ENCODE results near the gene PTPRN2. TPM values are rescaled to one million over a fixed set of nuclear protein-coding genes. Genes with fewer than 3 reads are reported as not detected.
"Not testable (repeated sequence)": the region's sequence is repeated elsewhere in the genome, so short reads cannot be mapped to it uniquely, and the experiment has no call there.

Gene PTPRN2
- total RNA-seq, result 10 to 100 TPM; 30.3 to 40.7 TPM
- long read RNA-seq, partial matches to known transcripts, result 6 of 36 reads
- long read RNA-seq, other reads (novel, unspliced or antisense), result 30 of 36 reads

GRCh38 chr7:158587162-158588084 is at the start of gene PTPRN2:
Gene PTPRN2, minus strand, starts transcription at chr7:158587823.
- DNase-seq, result peak; percentile 42 to 74
- intact Hi-C loops (cut with DNase I, micrococcal nuclease), result no loop called here
- ATAC-seq, result peak; percentile 69

DNA sequence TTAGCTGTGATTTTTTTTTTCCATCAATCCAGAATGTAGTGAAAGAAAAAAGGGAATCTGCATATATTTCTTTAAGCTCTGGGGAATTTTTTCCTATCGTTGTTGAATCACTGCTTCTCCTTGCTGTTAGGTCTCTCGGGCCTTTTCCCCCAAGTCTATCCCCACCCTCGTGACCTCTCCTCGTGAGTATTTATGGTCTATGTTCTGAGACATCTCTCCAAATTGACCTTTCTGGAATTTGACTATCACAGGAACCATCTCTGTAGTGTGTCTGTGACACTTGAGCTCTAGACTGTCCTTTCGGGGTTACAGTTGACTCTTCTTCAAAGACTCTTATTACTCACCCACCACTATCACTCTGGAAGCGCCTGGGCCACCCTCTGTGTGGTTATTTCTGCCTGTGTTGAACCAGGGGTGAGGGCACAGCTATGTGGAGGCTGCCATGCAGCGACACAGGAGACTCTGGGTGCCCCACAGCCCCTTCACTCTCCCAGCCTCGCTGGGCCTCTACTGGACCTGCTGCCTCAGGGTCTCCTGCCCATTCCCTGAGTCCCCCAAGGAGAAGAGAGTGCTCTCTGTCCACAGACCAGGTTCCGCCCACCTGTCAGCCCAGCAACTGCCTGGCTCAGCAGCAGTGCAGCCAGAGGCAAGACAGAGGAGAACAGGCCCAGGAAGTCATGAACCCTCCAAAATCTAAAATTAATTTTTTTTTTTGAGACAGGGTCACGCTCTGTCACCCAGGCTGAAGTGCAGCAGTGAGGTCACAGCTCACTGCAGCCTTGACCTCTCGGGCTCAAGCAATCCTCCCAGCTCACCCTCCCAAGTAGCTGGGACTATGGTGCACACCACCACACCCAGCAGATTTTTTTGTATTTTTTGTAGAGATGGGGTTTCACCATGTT is 45.7 kb upstream of the PTPRN2 start:
- no peak for ATAC-seq
- no peak for DNase-seq
- intact Hi-C loops (cut with DNase I, micrococcal nuclease), result no loop called here

- intact Hi-C loops (cut with DNase I, micrococcal nuclease), result no loop called here
- no peak for DNase-seq
- ATAC-seq, result no peak
Measured at GRCh38 chr7:158631574-158632195, 44.1 kb upstream of the PTPRN2 start.

- intact Hi-C loops (cut with DNase I, micrococcal nuclease); ATAC-seq: not testable (repeated sequence)
Measured at GRCh38 chr7:158626289-158626688, 38.7 kb upstream of the PTPRN2 start.

DNA sequence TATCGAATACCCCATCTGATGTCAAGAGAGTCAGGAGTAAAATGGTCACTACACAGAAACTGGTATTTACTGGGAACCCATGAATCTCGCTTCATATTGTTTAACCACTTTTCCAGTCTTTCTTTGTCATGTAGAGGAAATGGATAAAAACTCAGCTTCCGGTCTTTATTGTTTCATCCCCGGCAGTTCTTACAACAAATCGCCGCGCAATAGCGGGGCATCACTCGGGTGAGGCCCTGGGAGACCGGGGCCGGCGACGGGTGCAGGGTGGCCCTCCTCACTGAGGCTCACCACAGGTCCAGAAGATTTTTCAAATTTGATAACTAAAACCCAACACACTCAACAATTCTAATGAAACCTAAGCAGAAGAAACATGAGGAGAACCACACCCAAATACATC is 35.6 kb upstream of the PTPRN2 start:
- intact Hi-C loops (cut with DNase I, micrococcal nuclease), result no loop called here
- DNase-seq (no peak), ATAC-seq (no peak)

More at GRCh38 chr7:158626289-158626688, 38.7 kb upstream of the PTPRN2 start:
- DNase-seq, result not testable (repeated sequence)

DNA sequence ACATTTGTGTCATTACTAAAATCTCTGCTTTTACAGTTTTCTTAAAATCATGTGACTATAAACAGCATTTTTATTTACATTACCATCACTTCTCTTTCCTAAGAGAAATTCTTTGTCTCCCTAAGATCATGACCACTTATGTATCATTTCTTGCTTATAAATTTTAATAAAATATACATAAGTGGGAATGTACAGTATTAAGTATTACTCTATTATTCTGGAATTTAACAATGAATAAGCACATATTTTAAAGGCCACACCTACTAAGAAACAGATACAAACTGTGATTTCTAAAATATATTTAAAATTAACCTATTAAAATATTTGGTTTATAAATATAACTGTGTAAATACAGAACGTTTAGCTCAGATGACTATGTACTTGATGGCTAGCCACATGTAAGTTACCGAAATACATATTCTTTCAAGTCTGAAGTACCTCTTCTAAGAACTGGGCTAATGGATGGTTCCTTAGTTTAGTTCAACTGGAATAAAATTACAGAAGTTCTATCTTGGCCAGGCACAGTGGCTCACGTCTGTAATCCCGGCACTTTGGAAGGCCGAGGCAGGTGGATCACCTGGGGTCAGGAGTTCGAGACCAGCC is 33.3 kb upstream of the PTPRN2 start:
- intact Hi-C loops (cut with DNase I, micrococcal nuclease), result no loop called here
- no peak for ATAC-seq
- DNase-seq, result no peak

DNA sequence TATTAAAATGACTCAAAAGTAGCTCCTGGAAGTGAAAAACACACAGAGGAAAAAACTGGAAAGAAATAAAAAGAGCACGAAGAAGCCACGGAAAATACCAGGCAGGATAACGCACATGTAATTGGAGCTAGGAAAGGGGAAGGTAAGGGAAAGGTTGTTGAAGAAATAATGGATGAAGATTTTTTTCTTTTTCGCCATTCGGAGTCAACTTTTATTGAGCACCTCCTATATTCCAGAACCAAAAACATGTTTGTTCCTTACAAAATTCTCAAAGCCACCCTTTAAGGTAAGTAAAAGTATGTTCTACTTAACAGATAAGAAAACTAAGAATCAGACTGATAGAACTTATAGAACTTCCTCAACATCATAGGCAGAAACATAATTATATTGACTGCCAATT is 32.8 kb upstream of the PTPRN2 start:
- intact Hi-C loops (cut with DNase I, micrococcal nuclease), result no loop called here
- no peak for ATAC-seq
- DNase-seq, result no peak

DNA sequence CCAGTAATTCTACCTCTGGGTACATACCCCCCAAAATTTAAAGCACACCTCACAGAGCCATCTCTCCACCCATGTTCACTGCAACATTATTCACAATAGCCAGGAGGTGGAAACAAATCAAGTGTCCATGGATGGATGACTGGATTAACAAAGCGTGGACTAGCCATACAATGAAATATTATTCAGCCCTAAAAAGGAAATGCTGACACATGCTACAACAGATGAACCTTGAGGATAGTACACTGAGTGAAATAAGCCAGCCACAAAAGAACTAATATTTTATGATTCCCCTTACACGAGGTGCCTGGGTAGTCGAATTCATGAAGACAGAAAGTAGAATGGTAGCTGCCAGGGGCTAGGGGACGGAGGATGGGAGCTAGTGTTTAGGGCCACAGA is 31.1 kb upstream of the PTPRN2 start:
- DNase-seq, result no peak
- ATAC-seq, result no peak
- intact Hi-C loops (cut with DNase I, micrococcal nuclease), result no loop called here

- intact Hi-C loops (cut with DNase I, micrococcal nuclease), result no loop called here
- ATAC-seq (no peak), DNase-seq (no peak)
Measured at GRCh38 chr7:158617737-158618128, 30.1 kb upstream of the PTPRN2 start.

GRCh38 chr7:158616050-158616449 is 28.4 kb upstream of the PTPRN2 start:
- ATAC-seq (no peak), DNase-seq (no peak)
- intact Hi-C loops (cut with DNase I, micrococcal nuclease), result no loop called here

DNA sequence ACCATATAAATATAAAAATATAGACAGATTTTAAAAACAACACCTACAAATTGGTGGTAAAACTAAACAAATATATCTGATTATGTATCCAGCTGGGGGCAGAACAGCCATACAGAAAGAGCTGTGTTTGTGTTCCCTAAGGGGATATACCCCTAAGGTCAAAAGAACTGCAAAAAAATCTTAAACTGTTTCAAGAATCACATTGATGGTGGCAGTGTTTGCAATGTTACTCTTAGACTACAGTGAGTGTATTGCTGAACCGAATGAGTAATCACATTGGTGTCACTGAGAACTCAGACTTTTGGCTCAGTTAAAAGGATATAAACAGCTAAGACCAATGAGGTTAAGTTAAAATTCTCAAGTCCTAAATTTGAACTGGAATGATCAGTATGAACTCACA is 27.1 kb upstream of the PTPRN2 start:
- no peak for ATAC-seq
- intact Hi-C loops (cut with DNase I, micrococcal nuclease), result no loop called here

GRCh38 chr7:158613481-158613880 is 25.9 kb upstream of the PTPRN2 start:
- ATAC-seq (no peak), DNase-seq (no peak)
- intact Hi-C loops (cut with DNase I, micrococcal nuclease), result no loop called here

More for the DNA sequence above, 27.1 kb upstream of the PTPRN2 start:
- DNase-seq, result no peak

DNA sequence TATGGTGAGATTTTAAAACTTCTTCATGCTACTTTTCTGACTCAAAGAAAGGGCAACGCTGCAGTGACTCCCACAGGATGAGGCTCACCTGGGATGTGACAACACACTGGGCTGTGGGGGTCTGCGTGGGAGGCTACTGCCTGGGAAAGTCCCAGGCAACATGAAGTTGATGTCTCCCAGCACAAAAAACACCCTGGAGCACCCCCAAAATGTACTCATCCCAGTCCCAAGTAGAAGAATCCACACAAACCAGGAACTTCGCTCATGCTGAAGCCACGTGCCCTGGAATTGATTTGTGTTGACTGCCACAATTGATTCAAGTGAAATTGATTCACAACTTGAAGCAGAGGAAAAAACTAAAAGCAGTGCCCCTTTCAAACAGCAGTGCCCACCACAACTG is 24.9 kb upstream of the PTPRN2 start:
- DNase-seq, result no peak
- ATAC-seq, result no peak
- intact Hi-C loops (cut with DNase I, micrococcal nuclease), result no loop called here

DNA sequence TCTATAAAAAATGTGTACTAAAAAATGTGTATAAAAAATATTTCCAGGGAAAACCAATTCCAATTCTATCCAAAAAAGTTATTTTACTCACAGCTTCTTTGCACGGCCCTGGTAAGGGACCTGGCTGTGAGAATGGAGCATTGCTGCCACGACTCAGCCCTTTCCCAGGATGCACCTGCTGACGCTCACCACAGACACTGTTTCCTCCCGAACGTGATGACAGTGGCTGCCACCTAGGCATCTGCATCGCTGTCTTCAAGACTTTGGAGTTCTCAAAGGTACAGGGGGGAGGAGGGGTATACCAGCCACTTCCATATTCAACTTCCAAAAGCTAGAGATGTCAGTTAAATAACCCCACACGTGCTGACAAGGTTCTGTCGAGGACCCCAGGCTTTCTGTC is 23.9 kb upstream of the PTPRN2 start:
- ATAC-seq (no peak), DNase-seq (no peak)
- intact Hi-C loops (cut with DNase I, micrococcal nuclease), result no loop called here

DNA sequence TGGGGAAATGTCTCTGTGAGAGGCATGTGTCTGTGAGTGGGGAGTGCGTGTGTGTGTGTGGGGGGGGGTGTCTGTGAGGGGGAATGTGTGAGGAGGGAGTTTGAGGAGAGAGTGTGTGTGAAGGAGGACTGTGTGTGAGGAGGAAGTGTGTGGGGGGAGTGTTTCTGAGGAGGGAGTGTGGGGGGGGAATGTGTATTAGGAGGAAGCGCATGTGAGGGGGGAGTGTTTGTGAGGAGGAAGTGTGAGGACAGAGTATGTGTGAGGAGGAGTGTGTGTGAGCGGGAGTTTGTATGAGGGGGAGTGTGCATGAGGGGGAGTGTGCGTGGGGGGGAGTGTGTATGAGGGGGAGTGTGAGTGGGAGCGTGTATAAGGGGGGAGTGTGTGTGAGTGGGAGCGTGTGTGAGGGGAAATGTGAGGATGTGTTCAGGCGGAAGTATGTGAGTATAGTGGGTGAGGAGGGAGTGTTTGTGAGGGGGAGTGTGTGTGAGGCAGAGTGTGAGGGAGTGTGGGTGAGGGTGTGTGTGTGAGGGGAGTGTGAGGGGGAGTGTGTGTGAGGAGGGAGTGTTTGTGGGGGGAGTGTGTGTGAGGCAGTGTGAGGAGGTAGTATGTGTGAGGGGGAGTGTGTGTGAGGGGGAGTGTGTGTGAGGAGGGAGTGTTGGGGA is 21.8 kb upstream of the PTPRN2 start:
- no peak for DNase-seq
- no peak for ATAC-seq
- intact Hi-C loops (cut with DNase I, micrococcal nuclease), result no loop called here

DNA sequence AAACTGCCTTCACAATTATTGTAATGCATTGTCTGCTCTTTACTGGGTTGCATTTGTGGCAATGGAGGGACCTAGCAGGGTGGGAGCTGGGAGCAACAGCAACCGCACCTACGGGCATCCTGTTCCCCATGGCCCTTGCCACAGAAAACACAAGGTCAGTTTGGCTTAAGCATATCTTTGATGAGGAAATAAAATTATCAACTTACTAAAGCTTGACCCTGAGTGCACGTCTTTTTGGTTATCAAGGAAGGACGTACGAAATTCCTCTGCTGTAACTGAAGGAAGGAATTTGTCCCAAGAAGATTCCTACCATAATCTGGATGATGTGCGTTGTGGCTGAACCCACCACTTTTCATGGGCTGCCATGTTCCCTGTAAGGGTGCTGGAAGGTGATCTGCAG is 19.9 kb upstream of the PTPRN2 start:
- intact Hi-C loops (cut with DNase I, micrococcal nuclease), result no loop called here
- no peak for DNase-seq
- no peak for ATAC-seq

GRCh38 chr7:158606671-158607424 is 19.2 kb upstream of the PTPRN2 start:
- intact Hi-C loops (cut with DNase I, micrococcal nuclease), result no loop called here
- ATAC-seq, result no peak
- no peak for DNase-seq

GRCh38 chr7:158606129-158606528 is 18.5 kb upstream of the PTPRN2 start:
- intact Hi-C loops (cut with DNase I, micrococcal nuclease), result no loop called here
- ATAC-seq, result no peak
- DNase-seq, result no peak
